Panc1 (cell line): ENCODE measurements around the gene FRY. TPM values are rescaled to one million over a fixed set of nuclear protein-coding genes. Genes with fewer than 3 reads are reported as not detected.

Experiments
- ATAC-seq: fragments of 200-7000 bp; cut with Tn5 transposase; 2 replicates; pipeline ENCODE4 v1.9.1; 2020; ENCODE audit warnings: mild to moderate bottlenecking, moderate library complexity
- BruUV-seq: library from RNA; stranded (reverse); fragments of 400-500 nt; replicated peaks from 2 replicates; lab custom pipeline; 2021; lab: Mats Ljungman, UMichigan
- CTCF ChIA-PET: fragments of 300-600 bp; sonication (Branson Sonifier 250); formaldehyde crosslinking; loops from one replicate; lab custom pipeline; 2022; ENCODE audit warnings: antibody characterized with exemption; lab: Charles Lee
- POLR2A ChIA-PET: fragments of 300-600 bp; sonication (Branson Sonifier 250); formaldehyde crosslinking; loops from one replicate; lab custom pipeline; 2022; ENCODE audit warnings: antibody characterized with exemption; lab: Charles Lee
- DNase-seq: peaks from one replicate; pipeline ENCODE4 v3.0.0-alpha.2; 2010; ENCODE audit warnings: low read depth, low spot score
- H3K27ac ChIP-seq: 2 replicates; pipeline ENCODE4 v1.5.1; 2011; ENCODE audit warnings: mild to moderate bottlenecking, low read length, inconsistent platforms
- H3K27me3 ChIP-seq: fragments of 200-500 bp; sonication (Bioruptor generic); 2 replicates; pipeline ENCODE4 v1.6.0; 2014; ENCODE audit warnings: low read length, inconsistent platforms; ENCODE audit not compliant: control insufficient read depth, insufficient read depth
- H3K36me3 ChIP-seq: fragments of 200-500 bp; sonication (Bioruptor generic); 2 replicates; pipeline ENCODE4 v1.5.1; 2014; ENCODE audit warnings: inconsistent platforms, mild to moderate bottlenecking, low read length, moderate library complexity; ENCODE audit not compliant: control insufficient read depth, insufficient read depth
- H3K4me1 ChIP-seq: 2 replicates; pipeline ENCODE4 v1.5.1; 2011; ENCODE audit warnings: inconsistent platforms, mild to moderate bottlenecking, low read length, moderate library complexity; ENCODE audit not compliant: control insufficient read depth, insufficient read depth
- H3K4me3 ChIP-seq, 2 experiments: 2 replicates each; pipeline ENCODE4 v1.5.1; 2011 to 2012; ENCODE audit warnings: low read depth in 2 of 2, low read length in 2 of 2, mild to moderate bottlenecking in 2 of 2, inconsistent platforms in 1 of 2, moderate library complexity in 1 of 2
- H3K9me3 ChIP-seq: fragments of 200-500 bp; sonication (Bioruptor generic); 2 replicates; pipeline ENCODE4 v1.5.1; 2014; ENCODE audit warnings: low read depth, mild to moderate bottlenecking, inconsistent platforms, low read length, moderate library complexity; ENCODE audit not compliant: control insufficient read depth, insufficient read depth
- POLR2AphosphoS5 ChIP-seq: IDR thresholded peaks from 2 replicates; pipeline ENCODE4 v1.6.1; 2012; ENCODE audit warnings: mild to moderate bottlenecking, low read depth, low read length, moderate library complexity
- SIN3A ChIP-seq: IDR thresholded peaks from 2 replicates; pipeline ENCODE4 v1.6.1; 2012; ENCODE audit warnings: low read depth, mild to moderate bottlenecking, low read length, moderate library complexity, borderline replicate concordance; ENCODE audit not compliant: insufficient read depth
- TCF7L2 ChIP-seq: IDR thresholded peaks from 2 replicates; pipeline ENCODE4 v1.6.1; 2011; ENCODE audit warnings: mild to moderate bottlenecking, low read depth, low read length, inconsistent platforms
- in situ Hi-C: cut with HindIII; loops from 2 replicates; pipeline ENCODE4 v1.10.0; 2016; ENCODE audit warnings: low sequenced_read_pairs, low pct_unique_long_range_greater_than_20kb
- intact Hi-C: fragments of 100-400 bp; cut with micrococcal nuclease; formaldehyde crosslinking; loops from one replicate; pipeline ENCODE4 v1.10.0; 2022; ENCODE audit not compliant: unreplicated experiment
- total RNA-seq: library from RNA; stranded (reverse); gene quantifications from one replicate; pipeline ENCODE4 v1.2.1, GENCODE V29; 2021; ENCODE audit not compliant: unreplicated experiment
- TF ChIP-seq, protein P1 (sequence below): fragments of 450-650 bp; IDR thresholded peaks from 2 replicates; pipeline ENCODE4 v1.5.1; 2017; ENCODE audit warnings: mild to moderate bottlenecking
- TF ChIP-seq, protein P2 (sequence below), 2 experiments: IDR thresholded peaks; 2 replicates each; pipeline ENCODE4 v1.6.1; 2011 to 2012; ENCODE audit warnings: low read depth in 2 of 2, control low read depth in 1 of 2, low read length in 1 of 2, mild to moderate bottlenecking in 1 of 2, moderate library complexity in 1 of 2; ENCODE audit not compliant: insufficient read depth in 1 of 2

Gene FRY
- total RNA-seq, 1 experiment from 2014 or later, result 0.18 TPM

DNA sequence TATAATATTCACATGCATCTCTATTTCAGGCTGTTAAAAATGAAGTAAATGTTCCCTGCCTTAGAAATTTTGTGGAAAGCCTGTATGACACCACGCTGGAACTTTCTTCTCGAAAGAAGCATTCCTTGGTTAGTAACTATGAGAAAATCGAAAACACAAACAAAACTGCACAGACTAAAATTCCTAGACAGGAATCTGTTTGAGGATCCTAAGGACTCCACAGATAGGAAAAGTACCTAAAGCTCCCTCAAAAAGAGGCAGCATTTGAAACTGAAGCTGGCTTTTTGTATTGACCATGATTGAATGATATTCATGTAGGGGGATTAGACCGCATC is 103.4 kb downstream of the FRY start:
- in situ Hi-C loops, result no loop called here
- no peaks in the 10 kb centered on the region for H3K9me3 ChIP-seq
- intact Hi-C loops, result no loop called here
- TF ChIP-seq SIN3A, result no peak
- TF ChIP-seq POLR2AphosphoS5, result no peak
- TF ChIP-seq, protein P1, sequence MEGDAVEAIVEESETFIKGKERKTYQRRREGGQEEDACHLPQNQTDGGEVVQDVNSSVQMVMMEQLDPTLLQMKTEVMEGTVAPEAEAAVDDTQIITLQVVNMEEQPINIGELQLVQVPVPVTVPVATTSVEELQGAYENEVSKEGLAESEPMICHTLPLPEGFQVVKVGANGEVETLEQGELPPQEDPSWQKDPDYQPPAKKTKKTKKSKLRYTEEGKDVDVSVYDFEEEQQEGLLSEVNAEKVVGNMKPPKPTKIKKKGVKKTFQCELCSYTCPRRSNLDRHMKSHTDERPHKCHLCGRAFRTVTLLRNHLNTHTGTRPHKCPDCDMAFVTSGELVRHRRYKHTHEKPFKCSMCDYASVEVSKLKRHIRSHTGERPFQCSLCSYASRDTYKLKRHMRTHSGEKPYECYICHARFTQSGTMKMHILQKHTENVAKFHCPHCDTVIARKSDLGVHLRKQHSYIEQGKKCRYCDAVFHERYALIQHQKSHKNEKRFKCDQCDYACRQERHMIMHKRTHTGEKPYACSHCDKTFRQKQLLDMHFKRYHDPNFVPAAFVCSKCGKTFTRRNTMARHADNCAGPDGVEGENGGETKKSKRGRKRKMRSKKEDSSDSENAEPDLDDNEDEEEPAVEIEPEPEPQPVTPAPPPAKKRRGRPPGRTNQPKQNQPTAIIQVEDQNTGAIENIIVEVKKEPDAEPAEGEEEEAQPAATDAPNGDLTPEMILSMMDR, result no peak
- TF ChIP-seq TCF7L2, result no peak
- TF ChIP-seq, protein P2, sequence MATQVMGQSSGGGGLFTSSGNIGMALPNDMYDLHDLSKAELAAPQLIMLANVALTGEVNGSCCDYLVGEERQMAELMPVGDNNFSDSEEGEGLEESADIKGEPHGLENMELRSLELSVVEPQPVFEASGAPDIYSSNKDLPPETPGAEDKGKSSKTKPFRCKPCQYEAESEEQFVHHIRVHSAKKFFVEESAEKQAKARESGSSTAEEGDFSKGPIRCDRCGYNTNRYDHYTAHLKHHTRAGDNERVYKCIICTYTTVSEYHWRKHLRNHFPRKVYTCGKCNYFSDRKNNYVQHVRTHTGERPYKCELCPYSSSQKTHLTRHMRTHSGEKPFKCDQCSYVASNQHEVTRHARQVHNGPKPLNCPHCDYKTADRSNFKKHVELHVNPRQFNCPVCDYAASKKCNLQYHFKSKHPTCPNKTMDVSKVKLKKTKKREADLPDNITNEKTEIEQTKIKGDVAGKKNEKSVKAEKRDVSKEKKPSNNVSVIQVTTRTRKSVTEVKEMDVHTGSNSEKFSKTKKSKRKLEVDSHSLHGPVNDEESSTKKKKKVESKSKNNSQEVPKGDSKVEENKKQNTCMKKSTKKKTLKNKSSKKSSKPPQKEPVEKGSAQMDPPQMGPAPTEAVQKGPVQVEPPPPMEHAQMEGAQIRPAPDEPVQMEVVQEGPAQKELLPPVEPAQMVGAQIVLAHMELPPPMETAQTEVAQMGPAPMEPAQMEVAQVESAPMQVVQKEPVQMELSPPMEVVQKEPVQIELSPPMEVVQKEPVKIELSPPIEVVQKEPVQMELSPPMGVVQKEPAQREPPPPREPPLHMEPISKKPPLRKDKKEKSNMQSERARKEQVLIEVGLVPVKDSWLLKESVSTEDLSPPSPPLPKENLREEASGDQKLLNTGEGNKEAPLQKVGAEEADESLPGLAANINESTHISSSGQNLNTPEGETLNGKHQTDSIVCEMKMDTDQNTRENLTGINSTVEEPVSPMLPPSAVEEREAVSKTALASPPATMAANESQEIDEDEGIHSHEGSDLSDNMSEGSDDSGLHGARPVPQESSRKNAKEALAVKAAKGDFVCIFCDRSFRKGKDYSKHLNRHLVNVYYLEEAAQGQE (IDR thresholded peaks at IDR 0.05; ENCODE audit: insufficient read depth in 1 of 2, low read depth in 2 of 2, low read length in 1 of 2), result no peak
- H3K27me3 ChIP-seq, result no peaks in the 10 kb centered on the region
- H3K36me3 ChIP-seq, result no peaks in the 10 kb centered on the region
- H3K4me1 ChIP-seq, result no peaks in the 10 kb centered on the region
- H3K27ac ChIP-seq, result no peak overlapping the region
- POLR2A ChIA-PET, result no interaction called here
- CTCF ChIA-PET, result no interaction called here
- ATAC-seq (no peak), DNase-seq (no peak)
- H3K4me3 ChIP-seq, result no peak overlapping the region
- BruUV-seq, result no TSS peak

DNA sequence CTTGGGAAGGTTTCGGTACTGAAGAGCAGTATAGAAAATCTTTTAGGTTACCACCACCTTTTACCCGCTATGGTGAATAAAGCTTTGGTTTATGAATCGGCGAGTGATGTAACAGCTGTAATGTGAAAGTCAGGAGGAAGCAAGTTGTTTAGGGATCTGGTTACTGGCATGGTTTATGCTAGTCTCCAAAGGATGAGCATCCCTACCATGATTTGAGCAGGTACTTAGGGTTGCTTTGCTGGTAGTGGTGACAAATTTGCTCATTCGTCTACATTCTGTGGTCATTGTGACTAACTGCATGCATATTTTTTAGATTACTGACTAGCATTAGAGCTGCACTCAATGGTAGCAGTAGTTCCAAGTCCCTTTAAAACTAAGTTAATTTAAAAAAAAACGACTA is 104.1 kb downstream of the FRY start:
- Histone ChIP-seq H3K4me3 (no peak overlapping the region), H3K27me3 (no peaks in the 10 kb centered on the region), H3K27ac (no peak overlapping the region), H3K4me1 (no peaks in the 10 kb centered on the region), H3K36me3 (no peaks in the 10 kb centered on the region), H3K9me3 (no peaks in the 10 kb centered on the region)
- intact Hi-C loops, result no loop called here
- ChIA-PET CTCF (no interaction called here), POLR2A (no interaction called here)
- TF ChIP-seq, protein P1, result no peak
- TF ChIP-seq POLR2AphosphoS5 (no peak), TCF7L2 (no peak), SIN3A (no peak)
- TF ChIP-seq, protein P2 (IDR thresholded peaks at IDR 0.05; ENCODE audit: insufficient read depth in 1 of 2, low read depth in 2 of 2, low read length in 1 of 2), result no peak
- ATAC-seq (no peak), DNase-seq (no peak)
- in situ Hi-C loops, result no loop called here
- BruUV-seq, result no TSS peak
